Astrocyte of the cerebellum (primary cell): ENCODE measurements around the gene PIGB.

Experiments
- DNase-seq: peaks from one replicate; pipeline ENCODE4 v3.0.0-alpha.2; 2011; ENCODE audit warnings: low read depth
- H3K4me3 ChIP-seq: 2 replicates; pipeline ENCODE4 v1.5.1; 2011; ENCODE audit warnings: mild to moderate bottlenecking, low read depth, low read length, moderate library complexity
- in situ Hi-C: cut with HindIII; loops from 2 replicates; pipeline ENCODE4 v1.10.0; 2017; ENCODE audit warnings: low sequenced_read_pairs
- TF ChIP-seq, protein P1 (sequence below): IDR thresholded peaks from 2 replicates; pipeline ENCODE4 v1.5.1; 2012; ENCODE audit warnings: low read length, low read depth, moderate library complexity, mild to moderate bottlenecking; ENCODE audit errors: missing control alignments

The PIGB gene

DNA sequence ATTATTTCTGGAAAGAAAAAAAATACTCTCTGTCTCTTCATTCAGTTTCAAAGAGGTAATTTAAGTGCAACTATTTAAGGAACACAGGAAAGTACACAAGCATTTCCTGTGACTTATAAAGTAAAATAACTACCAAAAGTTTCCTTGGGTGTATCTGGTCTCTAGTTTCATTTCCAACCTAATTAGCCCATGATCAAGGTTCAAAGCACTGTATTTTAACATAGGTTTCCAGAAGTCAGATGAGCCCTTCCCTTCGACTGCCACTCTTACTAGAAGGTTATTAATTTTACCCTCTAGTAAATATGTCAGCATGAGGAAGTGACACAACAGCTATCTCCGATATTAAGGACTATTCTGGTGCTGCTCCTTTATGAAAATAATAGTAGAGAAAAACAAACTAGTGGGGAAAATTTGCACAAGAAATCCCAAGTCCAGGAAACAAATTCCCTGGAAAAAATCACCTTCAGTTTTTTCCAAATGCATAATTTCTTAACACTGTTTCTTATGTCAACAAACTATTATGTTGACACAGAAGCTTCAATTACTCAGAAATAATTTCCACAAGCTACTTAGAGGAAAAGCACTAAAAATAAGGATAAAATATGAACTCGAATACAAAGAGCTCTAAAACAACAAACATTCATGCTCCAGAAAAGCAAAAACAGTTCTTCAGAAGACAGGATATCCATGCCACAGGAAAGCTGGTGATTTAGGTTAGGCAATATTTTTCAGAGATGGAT is 53.8 kb downstream of the PIGB start:
- in situ Hi-C loops: no loop called here
- DNase-seq: no peak
- no peak overlapping the region for H3K4me3 ChIP-seq
- TF ChIP-seq, protein P1, sequence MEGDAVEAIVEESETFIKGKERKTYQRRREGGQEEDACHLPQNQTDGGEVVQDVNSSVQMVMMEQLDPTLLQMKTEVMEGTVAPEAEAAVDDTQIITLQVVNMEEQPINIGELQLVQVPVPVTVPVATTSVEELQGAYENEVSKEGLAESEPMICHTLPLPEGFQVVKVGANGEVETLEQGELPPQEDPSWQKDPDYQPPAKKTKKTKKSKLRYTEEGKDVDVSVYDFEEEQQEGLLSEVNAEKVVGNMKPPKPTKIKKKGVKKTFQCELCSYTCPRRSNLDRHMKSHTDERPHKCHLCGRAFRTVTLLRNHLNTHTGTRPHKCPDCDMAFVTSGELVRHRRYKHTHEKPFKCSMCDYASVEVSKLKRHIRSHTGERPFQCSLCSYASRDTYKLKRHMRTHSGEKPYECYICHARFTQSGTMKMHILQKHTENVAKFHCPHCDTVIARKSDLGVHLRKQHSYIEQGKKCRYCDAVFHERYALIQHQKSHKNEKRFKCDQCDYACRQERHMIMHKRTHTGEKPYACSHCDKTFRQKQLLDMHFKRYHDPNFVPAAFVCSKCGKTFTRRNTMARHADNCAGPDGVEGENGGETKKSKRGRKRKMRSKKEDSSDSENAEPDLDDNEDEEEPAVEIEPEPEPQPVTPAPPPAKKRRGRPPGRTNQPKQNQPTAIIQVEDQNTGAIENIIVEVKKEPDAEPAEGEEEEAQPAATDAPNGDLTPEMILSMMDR: no peak

DNA sequence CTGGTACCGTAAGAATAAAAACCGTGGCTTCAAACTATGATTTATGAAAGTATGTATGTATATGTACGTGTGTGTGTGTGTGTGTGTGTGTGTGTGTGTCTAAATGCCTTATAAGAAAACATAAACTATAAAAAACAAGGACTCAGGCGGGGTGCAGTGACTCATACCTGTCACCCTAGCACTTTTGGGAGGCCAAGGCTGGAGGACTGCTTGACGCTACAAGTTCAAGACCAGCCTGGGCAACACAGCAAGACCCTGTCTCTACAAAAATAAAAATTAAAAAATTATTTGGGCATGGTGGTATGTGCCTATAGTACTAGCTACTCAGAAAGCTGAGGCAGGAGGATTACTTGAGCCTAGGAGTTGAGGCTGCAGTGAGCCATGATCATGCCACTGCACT is 60.1 kb downstream of the PIGB start:
- in situ Hi-C loops: no loop called here
- no peak for DNase-seq

DNA sequence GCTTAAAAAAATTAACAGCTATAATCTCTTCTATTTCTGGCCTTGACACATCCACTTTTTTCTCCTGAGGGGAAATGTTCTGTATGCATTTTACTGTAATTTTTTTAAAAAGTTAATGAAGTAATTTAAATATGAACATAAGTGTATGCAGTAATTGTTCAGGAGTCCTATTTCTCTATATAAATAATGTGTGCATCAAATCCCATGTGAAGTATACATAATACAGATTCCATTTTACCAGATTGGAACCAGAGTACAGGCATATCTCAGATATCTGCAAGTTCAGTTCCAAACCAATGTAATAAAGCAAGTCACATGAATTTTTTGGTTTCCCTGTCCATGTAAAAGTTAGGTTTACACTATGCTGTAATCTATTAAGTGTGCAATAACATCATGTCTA is 62.6 kb downstream of the PIGB start:
- TF ChIP-seq, protein P1: no peak
- in situ Hi-C loops: loop anchor here (10.0 kb wide), 1 partner anchor 167 kb away; no protein-coding TSS in a partner anchor
- no peak for DNase-seq
- H3K4me3 ChIP-seq: no peak overlapping the region

More for the DNA sequence above, 60.1 kb downstream of the PIGB start:
- TF ChIP-seq, protein P1: no peak
- H3K4me3 ChIP-seq: no peak overlapping the region

DNA sequence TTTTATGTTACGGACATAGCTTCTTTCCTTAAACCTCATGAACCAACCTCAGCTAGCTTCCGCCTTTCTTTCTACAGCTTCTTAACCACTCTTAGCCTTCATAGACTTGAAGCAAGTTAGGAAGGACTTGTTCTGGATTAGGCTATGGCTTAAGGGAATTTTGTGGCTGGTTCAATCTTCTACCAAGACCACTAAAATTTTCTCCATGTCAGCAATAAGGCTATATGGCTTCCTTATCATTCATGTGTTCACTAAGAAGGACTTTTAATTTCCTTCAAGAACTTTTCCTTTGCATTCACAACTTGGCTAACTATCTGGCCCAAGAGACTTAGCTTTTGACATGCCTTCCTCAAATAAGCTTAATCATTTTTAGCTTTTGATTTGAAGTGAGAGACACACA is 64.7 kb downstream of the PIGB start:
- no peak for DNase-seq
- in situ Hi-C loops: loop anchor here (10.0 kb wide), 1 partner anchor 169 kb away; no protein-coding TSS in a partner anchor
- no peak overlapping the region for H3K4me3 ChIP-seq
- TF ChIP-seq, protein P1: no peak

DNA sequence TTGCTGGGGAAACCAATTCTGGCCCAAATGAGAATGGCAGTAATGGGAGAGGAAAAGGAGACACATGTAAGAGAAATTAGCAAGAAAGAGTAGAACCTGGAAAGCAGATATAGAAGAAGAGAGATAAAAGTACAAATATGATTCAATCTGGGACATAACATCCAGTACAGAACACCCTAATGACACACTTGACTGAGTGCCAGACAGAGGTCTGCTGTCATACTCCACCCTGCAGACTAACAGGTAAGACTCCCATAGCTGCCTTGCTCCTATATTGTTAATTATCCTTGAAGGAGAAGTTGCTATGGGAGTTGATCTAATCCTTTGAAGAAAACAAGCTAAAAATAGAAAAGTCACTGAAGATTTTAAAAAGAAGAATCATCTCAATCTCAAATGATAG is 68.0 kb downstream of the PIGB start:
- H3K4me3 ChIP-seq: no peak overlapping the region
- TF ChIP-seq, protein P1: no peak
- DNase-seq: no peak
- in situ Hi-C loops: loop anchor here (10.0 kb wide), 1 partner anchor 172 kb away; no protein-coding TSS in a partner anchor

DNA sequence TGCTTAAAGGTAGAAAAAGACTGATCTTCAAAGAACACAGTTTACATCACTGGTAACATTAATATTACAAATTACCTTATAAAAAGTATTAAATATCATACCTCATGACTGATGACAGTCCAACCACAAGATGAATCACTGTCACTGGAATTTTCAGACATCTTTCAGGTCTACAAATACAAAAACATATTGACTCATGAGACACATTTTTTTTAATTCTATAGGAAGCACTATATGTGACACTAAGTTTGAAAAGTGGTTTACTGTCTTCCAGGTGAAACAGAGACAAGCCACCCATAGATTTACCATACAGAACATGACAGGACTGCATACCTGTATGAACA is 70.2 kb downstream of the PIGB start:
- TF ChIP-seq, protein P1: no peak
- no peak overlapping the region for H3K4me3 ChIP-seq
- DNase-seq: no peak
- in situ Hi-C loops: loop anchor here (10.0 kb wide), 1 partner anchor 174 kb away; no protein-coding TSS in a partner anchor

DNA sequence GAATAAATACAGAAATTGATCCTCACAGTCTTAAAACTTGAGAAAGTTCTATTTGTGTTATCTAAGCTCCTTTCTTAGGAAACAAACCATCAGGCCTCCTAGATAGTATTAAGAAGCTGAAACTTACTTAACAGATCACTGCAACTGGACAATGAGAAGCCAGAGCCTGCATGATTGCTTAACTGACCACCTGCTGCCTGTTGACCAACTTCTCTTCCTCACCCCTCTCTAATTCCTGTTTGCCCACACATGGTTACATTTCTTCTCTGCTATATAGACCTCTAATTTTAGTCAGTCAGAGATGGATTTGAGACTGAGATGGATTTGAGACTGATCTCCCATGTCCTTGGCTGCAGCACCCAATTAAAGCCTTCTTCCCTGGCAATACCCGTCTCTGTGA is 75.7 kb downstream of the PIGB start:
- no peak overlapping the region for H3K4me3 ChIP-seq
- no peak for DNase-seq
- in situ Hi-C loops: no loop called here
- TF ChIP-seq, protein P1: no peak
